Measurements from ENCODE around the gene ADGRB3. TPM values are rescaled to one million over a fixed set of nuclear protein-coding genes. Genes with fewer than 3 reads are reported as not detected.

The ADGRB3 gene
- total RNA-seq, 1 donor from 2014 or later: 1.5 TPM

DNA sequence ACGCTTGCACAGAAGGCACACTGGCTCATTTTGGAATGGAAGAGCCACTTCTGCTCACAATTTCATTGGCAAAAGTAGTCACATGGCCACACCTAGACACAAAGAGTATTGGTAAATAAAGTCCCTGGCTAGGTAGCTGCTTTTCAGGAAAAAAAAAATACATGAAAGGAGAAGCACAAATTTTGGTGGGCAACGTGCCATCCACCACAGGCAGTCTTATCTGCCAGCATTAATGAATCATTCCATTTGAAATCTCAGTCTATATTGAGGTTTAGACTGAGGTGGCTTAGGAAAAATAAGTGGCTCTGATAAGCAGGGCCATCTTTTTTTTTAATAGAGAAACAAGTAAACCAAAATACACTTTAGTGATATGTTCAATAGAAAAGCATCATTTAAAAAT lies 44.3 kb downstream of the ADGRB3 start:
- no peaks in the 10 kb centered on the region for H3K9me3 Mint-ChIP-seq
- H3K9ac ChIP-seq: no peak overlapping the region
- H3K4me3 ChIP-seq: no peak overlapping the region
- no peaks in the 10 kb centered on the region for H3F3A ChIP-seq (ENCODE audit: low read depth)
- no peak overlapping the region for H2AFZ ChIP-seq (replicated peaks)
- no peaks in the 10 kb centered on the region for H3K9me3 ChIP-seq (ENCODE audit: low read depth)
- no peaks in the 10 kb centered on the region for H3K27me3 ChIP-seq
- H3K27ac ChIP-seq: no peak overlapping the region
- no peaks in the 10 kb centered on the region for H3K79me2 ChIP-seq (ENCODE audit: low read depth)
- TF ChIP-seq, protein P1, sequence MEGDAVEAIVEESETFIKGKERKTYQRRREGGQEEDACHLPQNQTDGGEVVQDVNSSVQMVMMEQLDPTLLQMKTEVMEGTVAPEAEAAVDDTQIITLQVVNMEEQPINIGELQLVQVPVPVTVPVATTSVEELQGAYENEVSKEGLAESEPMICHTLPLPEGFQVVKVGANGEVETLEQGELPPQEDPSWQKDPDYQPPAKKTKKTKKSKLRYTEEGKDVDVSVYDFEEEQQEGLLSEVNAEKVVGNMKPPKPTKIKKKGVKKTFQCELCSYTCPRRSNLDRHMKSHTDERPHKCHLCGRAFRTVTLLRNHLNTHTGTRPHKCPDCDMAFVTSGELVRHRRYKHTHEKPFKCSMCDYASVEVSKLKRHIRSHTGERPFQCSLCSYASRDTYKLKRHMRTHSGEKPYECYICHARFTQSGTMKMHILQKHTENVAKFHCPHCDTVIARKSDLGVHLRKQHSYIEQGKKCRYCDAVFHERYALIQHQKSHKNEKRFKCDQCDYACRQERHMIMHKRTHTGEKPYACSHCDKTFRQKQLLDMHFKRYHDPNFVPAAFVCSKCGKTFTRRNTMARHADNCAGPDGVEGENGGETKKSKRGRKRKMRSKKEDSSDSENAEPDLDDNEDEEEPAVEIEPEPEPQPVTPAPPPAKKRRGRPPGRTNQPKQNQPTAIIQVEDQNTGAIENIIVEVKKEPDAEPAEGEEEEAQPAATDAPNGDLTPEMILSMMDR (IDR thresholded peaks at IDR 0.05): no peak
- TF ChIP-seq EZH2 (IDR thresholded peaks at IDR 0.05): no peak
- TF ChIP-seq EZH2phosphoT487 (IDR thresholded peaks at IDR 0.05): no peak
- H3K27ac Mint-ChIP-seq: no peak overlapping the region
- no peak overlapping the region for H3K4me3 Mint-ChIP-seq
- no peaks in the 10 kb centered on the region for H3K36me3 Mint-ChIP-seq
- no peak overlapping the region for H3K4me2 ChIP-seq
- DNase-seq (ENCODE audit: low spot score): no peak
- H3K36me3 ChIP-seq: no peaks in the 10 kb centered on the region
- no peaks in the 10 kb centered on the region for H4K20me1 ChIP-seq (ENCODE audit: low read depth)
- H3K27me3 Mint-ChIP-seq (ENCODE audit: insufficient read depth, low read depth): no peaks in the 10 kb centered on the region
- H3K4me1 ChIP-seq: no peaks in the 10 kb centered on the region
- no peaks in the 10 kb centered on the region for H3K4me1 Mint-ChIP-seq

DNA sequence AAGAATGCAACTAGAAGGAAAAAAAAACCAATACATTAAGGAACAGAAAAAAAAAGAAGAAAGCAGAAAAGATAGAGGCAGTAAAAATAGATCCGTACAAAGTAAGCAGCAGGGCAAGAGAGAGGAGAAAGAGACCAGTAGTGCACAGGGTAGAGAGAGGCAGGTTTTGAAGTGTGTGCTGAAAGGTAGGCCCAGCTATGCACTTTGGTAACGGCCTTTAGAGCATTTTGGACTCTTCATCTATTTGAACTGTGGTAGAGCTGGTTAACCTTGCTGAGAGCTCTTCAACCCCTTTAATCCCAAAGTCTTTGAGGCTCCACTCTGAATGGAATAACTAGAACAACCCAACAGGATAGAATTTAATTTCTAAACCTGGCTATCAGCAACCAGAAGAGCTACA lies 45.2 kb downstream of the ADGRB3 start:
- DNase-seq (ENCODE audit: low spot score): no peak
- Histone ChIP-seq H3K9me3 (ENCODE audit: low read depth) (no peaks in the 10 kb centered on the region), H3K79me2 (ENCODE audit: low read depth) (no peaks in the 10 kb centered on the region), H3K36me3 (no peaks in the 10 kb centered on the region), H3K27me3 (no peaks in the 10 kb centered on the region), H3K4me3 (no peak overlapping the region), H3K4me2 (no peak overlapping the region), H3K9ac (no peak overlapping the region), H3K27ac (no peak overlapping the region), H3K4me1 (no peaks in the 10 kb centered on the region), H4K20me1 (ENCODE audit: low read depth) (no peaks in the 10 kb centered on the region), H2AFZ (replicated peaks) (no peak overlapping the region), H3F3A (ENCODE audit: low read depth) (no peaks in the 10 kb centered on the region)
- no peak overlapping the region for H3K4me3 Mint-ChIP-seq
- no peaks in the 10 kb centered on the region for H3K9me3 Mint-ChIP-seq
- H3K27ac Mint-ChIP-seq: no peak overlapping the region
- TF ChIP-seq, protein P1 (IDR thresholded peaks at IDR 0.05): no peak
- no peak for TF ChIP-seq EZH2phosphoT487 (IDR thresholded peaks at IDR 0.05)
- no peak for TF ChIP-seq EZH2 (IDR thresholded peaks at IDR 0.05)
- no peaks in the 10 kb centered on the region for H3K27me3 Mint-ChIP-seq (ENCODE audit: insufficient read depth, low read depth)
- H3K4me1 Mint-ChIP-seq: no peaks in the 10 kb centered on the region
- H3K36me3 Mint-ChIP-seq: no peaks in the 10 kb centered on the region

DNA sequence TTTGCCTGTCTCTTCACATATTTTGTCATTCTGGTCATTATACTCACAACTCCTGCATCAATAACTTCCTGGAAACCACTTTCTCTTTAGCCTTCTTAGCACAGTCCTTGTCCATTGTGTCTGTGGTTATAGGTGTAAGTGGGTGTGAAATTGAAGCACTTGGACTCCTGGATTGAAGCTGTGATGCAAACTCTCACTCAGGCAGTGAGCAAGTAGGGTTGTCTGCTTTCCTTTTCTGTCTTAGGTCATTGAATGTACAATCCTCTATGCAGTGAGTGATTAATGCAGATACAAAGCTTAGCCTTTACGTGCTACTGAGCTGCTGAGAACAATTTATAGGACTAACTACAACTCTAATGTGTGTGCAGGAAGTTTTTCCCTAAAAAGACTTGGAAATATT lies 54.8 kb downstream of the ADGRB3 start:
- Histone ChIP-seq H3K27me3 (no peaks in the 10 kb centered on the region), H3K4me2 (no peak overlapping the region), H3K79me2 (ENCODE audit: low read depth) (no peaks in the 10 kb centered on the region), H3K27ac (no peak overlapping the region), H3F3A (ENCODE audit: low read depth) (no peaks in the 10 kb centered on the region), H3K9me3 (ENCODE audit: low read depth) (no peaks in the 10 kb centered on the region), H3K9ac (no peak overlapping the region), H4K20me1 (ENCODE audit: low read depth) (no peaks in the 10 kb centered on the region), H3K4me1 (peaks cover 6% of the 10 kb centered on the region), H3K4me3 (no peak overlapping the region), H3K36me3 (no peaks in the 10 kb centered on the region), H2AFZ (replicated peaks) (no peak overlapping the region)
- Mint-ChIP-seq H3K27me3 (ENCODE audit: insufficient read depth, low read depth) (no peaks in the 10 kb centered on the region), H3K27ac (no peak overlapping the region), H3K36me3 (no peaks in the 10 kb centered on the region), H3K9me3 (no peaks in the 10 kb centered on the region), H3K4me3 (no peak overlapping the region), H3K4me1 (peaks cover 25% of the 10 kb centered on the region)
- TF ChIP-seq EZH2 (IDR thresholded peaks at IDR 0.05) (no peak), EZH2phosphoT487 (IDR thresholded peaks at IDR 0.05) (no peak)
- TF ChIP-seq, protein P1 (IDR thresholded peaks at IDR 0.05): no peak
- no peak for DNase-seq (ENCODE audit: low spot score)

Measured in neural progenitor cell (in vitro differentiated cells).